WTC11 (cell line): Measurements from ENCODE around the gene KRTAP19-7. TPM values are rescaled to one million over a fixed set of nuclear protein-coding genes. Genes with fewer than 3 reads are reported as not detected.

ENCODE experiments used
- ATAC-seq: fragments of 200-7000 bp; cut with Tn5 transposase; 2 replicates; pipeline ENCODE4 v1.10.0; 2021; ENCODE audit warnings: mild to moderate bottlenecking, moderate library complexity
- CTCF ChIA-PET: fragments of 300-600 bp; sonication (Branson Sonifier 250); formaldehyde crosslinking; loops from one replicate; lab custom pipeline; 2021; ENCODE audit warnings: antibody characterized with exemption; lab: Charles Lee
- POLR2A ChIA-PET: fragments of 350-600 bp; sonication (Branson Sonifier 250); formaldehyde crosslinking; loops from one replicate; lab custom pipeline; 2021; ENCODE audit warnings: antibody characterized with exemption; lab: Charles Lee
- DNase-seq: peaks from one replicate; pipeline ENCODE4 v3.0.0; 2021; ENCODE audit warnings: low spot score
- H3K27ac Mint-ChIP-seq: 2 replicates; pipeline ENCODE4 v1.8.0; 2021; ENCODE audit warnings: mixed read lengths
- H3K27me3 Mint-ChIP-seq: 2 replicates; pipeline ENCODE4 v1.8.0; 2021; ENCODE audit warnings: low read depth, mild to moderate bottlenecking, moderate library complexity, mixed read lengths
- H3K36me3 Mint-ChIP-seq: 2 replicates; pipeline ENCODE4 v1.8.0; 2021; ENCODE audit warnings: mixed read lengths
- H3K4me1 Mint-ChIP-seq: 2 replicates; pipeline ENCODE4 v1.8.0; 2022; ENCODE audit warnings: mixed read lengths
- H3K4me3 Mint-ChIP-seq: 2 replicates; pipeline ENCODE4 v1.8.0; 2021; ENCODE audit warnings: mild to moderate bottlenecking, moderate library complexity, mixed read lengths
- H3K9me3 Mint-ChIP-seq: 2 replicates; pipeline ENCODE4 v1.8.0; 2021; ENCODE audit warnings: mixed read lengths
- CREB1 ChIP-seq: sonication (generic); formaldehyde crosslinking; IDR thresholded peaks from 2 replicates; pipeline ENCODE4 v1.8.0; 2023; ENCODE audit warnings: mild to moderate bottlenecking, missing genetic modification reagents
- ETV6 ChIP-seq: sonication (generic); formaldehyde crosslinking; IDR thresholded peaks from 2 replicates; pipeline ENCODE4 v1.8.1; 2022; ENCODE audit warnings: mild to moderate bottlenecking, missing genetic modification reagents
- FOXK1 ChIP-seq: sonication (generic); formaldehyde crosslinking; IDR thresholded peaks from 2 replicates; pipeline ENCODE4 v1.8.0; 2022; ENCODE audit warnings: mild to moderate bottlenecking, moderate library complexity, missing genetic modification reagents
- NFYB ChIP-seq: sonication (generic); formaldehyde crosslinking; conservative IDR thresholded peaks from 2 replicates; pipeline ENCODE4 v1.8.0; 2022; ENCODE audit warnings: low read depth, missing genetic modification reagents
- RORB ChIP-seq: fragments of 250-450 bp; sonication (Bioruptor Pico); IDR thresholded peaks from 2 replicates; pipeline ENCODE4 v1.9.0; 2021; ENCODE audit warnings: mild to moderate bottlenecking
- SMAD3 ChIP-seq: sonication (generic); formaldehyde crosslinking; IDR thresholded peaks from 2 replicates; pipeline ENCODE4 v1.8.0; 2022; ENCODE audit warnings: missing genetic modification reagents, mild to moderate bottlenecking, borderline replicate concordance
- SMAD4 ChIP-seq: sonication (generic); formaldehyde crosslinking; IDR thresholded peaks from 2 replicates; pipeline ENCODE4 v1.8.0; 2022; ENCODE audit warnings: mild to moderate bottlenecking, missing genetic modification reagents
- SOX15 ChIP-seq: fragments of 250-450 bp; sonication (Bioruptor Pico); IDR thresholded peaks from 2 replicates; pipeline ENCODE4 v1.9.0; 2021; ENCODE audit warnings: mild to moderate bottlenecking
- SP1 ChIP-seq: sonication (generic); formaldehyde crosslinking; conservative IDR thresholded peaks from 2 replicates; pipeline ENCODE4 v1.8.1; 2022; ENCODE audit warnings: missing genetic modification reagents
- ZNF219 ChIP-seq: sonication (generic); formaldehyde crosslinking; IDR thresholded peaks from 2 replicates; pipeline ENCODE4 v1.8.0; 2023; ENCODE audit warnings: missing genetic modification reagents, mild to moderate bottlenecking, borderline replicate concordance
- ZNF416 ChIP-seq: fragments of 250-450 bp; sonication (Bioruptor Pico); IDR thresholded peaks from 2 replicates; pipeline ENCODE4 v1.9.0; 2021; ENCODE audit warnings: mild to moderate bottlenecking, inconsistent platforms
- total RNA-seq: library from RNA; stranded (reverse); gene quantifications from 3 replicates; pipeline ENCODE4 v1.2.3, GENCODE V29; 2021
- TF ChIP-seq, protein P1 (sequence below): fragments of 250-450 bp; sonication (Bioruptor Pico); conservative IDR thresholded peaks from 2 replicates; pipeline ENCODE4 v1.9.0; 2021; ENCODE audit warnings: mild to moderate bottlenecking
- TF ChIP-seq, protein P2 (sequence below): sonication (generic); formaldehyde crosslinking; IDR thresholded peaks from 2 replicates; pipeline ENCODE4 v1.8.0; 2023; ENCODE audit warnings: mild to moderate bottlenecking, missing genetic modification reagents
- TF ChIP-seq, protein P3 (sequence below): fragments of 250-450 bp; sonication (Bioruptor Pico); IDR thresholded peaks from 2 replicates; pipeline ENCODE4 v1.9.0; 2021; ENCODE audit warnings: mild to moderate bottlenecking
- TF ChIP-seq, protein P4 (sequence below): sonication (generic); formaldehyde crosslinking; IDR thresholded peaks from 2 replicates; pipeline ENCODE4 v1.8.0; 2023; ENCODE audit warnings: missing genetic modification reagents
- TF ChIP-seq, protein P5 (sequence below): sonication (generic); formaldehyde crosslinking; IDR thresholded peaks from 2 replicates; pipeline ENCODE4 v1.8.1; 2022; ENCODE audit warnings: mild to moderate bottlenecking, missing genetic modification reagents, moderate library complexity, borderline replicate concordance
- TF ChIP-seq, protein P6 (sequence below): sonication (generic); formaldehyde crosslinking; IDR thresholded peaks from 2 replicates; pipeline ENCODE4 v1.8.1; 2023; ENCODE audit warnings: mild to moderate bottlenecking, missing genetic modification reagents, moderate library complexity
- TF ChIP-seq, protein P7 (sequence below): fragments of 200-600 bp; IDR thresholded peaks from 2 replicates; pipeline ENCODE4 v1.8.0; 2022; ENCODE audit warnings: antibody characterized with exemption
- TF ChIP-seq, protein P8 (sequence below): sonication (generic); formaldehyde crosslinking; IDR thresholded peaks from 2 replicates; pipeline ENCODE4 v1.8.1; 2023; ENCODE audit warnings: mild to moderate bottlenecking, missing genetic modification reagents
- TF ChIP-seq, protein P9 (sequence below): fragments of 250-450 bp; sonication (Bioruptor Pico); IDR thresholded peaks from 2 replicates; pipeline ENCODE4 v1.8.0; 2021; ENCODE audit warnings: mild to moderate bottlenecking
- TF ChIP-seq, protein P10 (sequence below): sonication (generic); formaldehyde crosslinking; IDR thresholded peaks from 2 replicates; pipeline ENCODE4 v1.8.1; 2023; ENCODE audit warnings: mild to moderate bottlenecking, moderate library complexity, missing genetic modification reagents

The KRTAP19-7 gene
- total RNA-seq, 1 experiment from 2014 or later = not detected

DNA sequence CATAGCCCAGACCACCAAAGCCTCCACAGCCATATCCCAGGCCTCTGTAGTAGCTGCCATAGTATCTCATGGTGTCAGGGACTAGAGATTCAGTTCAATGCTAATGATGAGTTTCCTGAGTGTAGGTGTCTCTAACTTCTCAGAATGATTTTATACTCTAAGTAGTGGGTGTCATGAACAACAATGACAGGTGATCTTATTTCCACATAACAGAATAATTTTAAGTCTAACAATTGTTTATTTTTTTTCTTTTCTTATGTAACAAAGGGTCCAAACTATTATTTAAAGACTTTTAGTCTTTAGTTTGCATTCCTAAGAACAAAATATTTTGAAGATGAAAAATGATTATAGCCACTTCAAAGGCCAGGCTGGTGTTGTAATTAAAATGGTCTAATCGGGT lies 19.4 kb downstream of the KRTAP19-7 start, which contains the start of gene KRTAP19-6:
TSS of gene KRTAP19-6 (minus strand) at position 101 of the 400 bp plus-strand sequence. CDS start at position 70, 31 bp downstream.
- peaks cover 6% of the 10 kb centered on the region for H3K9me3 Mint-ChIP-seq
- TF ChIP-seq, protein P1, sequence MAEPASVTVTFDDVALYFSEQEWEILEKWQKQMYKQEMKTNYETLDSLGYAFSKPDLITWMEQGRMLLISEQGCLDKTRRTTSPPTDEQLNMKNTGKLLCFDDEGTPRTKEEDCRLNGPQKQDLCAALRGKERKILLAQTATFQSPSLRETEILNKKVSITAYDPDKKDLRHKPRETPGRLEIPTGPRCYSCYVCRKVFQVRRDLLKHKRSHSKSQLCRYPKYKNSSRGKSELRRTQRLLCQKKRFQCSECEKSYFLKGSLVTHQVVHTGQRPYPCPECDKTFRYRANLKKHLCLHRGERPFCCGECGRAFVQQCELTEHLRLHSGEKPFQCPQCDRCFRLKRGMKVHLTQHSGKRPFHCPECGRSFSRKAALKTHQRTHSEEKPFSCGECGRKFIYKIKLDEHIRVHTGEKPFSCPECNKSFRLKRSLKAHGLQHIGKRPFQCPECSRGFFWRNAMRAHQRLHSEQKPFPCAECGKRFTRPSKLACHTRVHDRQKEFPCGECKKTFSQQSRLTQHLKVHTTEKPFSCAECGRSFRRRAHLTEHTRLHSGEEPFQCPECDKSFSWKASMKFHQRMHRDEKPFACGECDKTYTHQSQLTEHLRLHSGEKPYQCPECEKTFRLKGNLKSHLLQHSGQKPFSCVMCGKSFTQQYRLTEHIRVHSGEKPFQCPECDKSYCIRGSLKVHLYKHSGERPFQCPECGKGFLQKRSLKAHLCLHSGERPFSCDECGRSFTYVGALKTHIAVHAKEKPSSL (CRISPR knock-in tag) = no peak
- TF ChIP-seq, protein P2, sequence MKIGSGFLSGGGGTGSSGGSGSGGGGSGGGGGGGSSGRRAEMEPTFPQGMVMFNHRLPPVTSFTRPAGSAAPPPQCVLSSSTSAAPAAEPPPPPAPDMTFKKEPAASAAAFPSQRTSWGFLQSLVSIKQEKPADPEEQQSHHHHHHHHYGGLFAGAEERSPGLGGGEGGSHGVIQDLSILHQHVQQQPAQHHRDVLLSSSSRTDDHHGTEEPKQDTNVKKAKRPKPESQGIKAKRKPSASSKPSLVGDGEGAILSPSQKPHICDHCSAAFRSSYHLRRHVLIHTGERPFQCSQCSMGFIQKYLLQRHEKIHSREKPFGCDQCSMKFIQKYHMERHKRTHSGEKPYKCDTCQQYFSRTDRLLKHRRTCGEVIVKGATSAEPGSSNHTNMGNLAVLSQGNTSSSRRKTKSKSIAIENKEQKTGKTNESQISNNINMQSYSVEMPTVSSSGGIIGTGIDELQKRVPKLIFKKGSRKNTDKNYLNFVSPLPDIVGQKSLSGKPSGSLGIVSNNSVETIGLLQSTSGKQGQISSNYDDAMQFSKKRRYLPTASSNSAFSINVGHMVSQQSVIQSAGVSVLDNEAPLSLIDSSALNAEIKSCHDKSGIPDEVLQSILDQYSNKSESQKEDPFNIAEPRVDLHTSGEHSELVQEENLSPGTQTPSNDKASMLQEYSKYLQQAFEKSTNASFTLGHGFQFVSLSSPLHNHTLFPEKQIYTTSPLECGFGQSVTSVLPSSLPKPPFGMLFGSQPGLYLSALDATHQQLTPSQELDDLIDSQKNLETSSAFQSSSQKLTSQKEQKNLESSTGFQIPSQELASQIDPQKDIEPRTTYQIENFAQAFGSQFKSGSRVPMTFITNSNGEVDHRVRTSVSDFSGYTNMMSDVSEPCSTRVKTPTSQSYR = no peak
- TF ChIP-seq RORB (CRISPR knock-in tag) (no peak), FOXK1 (CRISPR knock-in tag) (no peak), ZNF416 (CRISPR knock-in tag) (no peak)
- TF ChIP-seq, protein P3, sequence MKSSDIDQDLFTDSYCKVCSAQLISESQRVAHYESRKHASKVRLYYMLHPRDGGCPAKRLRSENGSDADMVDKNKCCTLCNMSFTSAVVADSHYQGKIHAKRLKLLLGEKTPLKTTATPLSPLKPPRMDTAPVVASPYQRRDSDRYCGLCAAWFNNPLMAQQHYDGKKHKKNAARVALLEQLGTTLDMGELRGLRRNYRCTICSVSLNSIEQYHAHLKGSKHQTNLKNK (CRISPR knock-in tag) = no peak
- TF ChIP-seq, all 79 proteins: peak for 0
- H3K36me3 Mint-ChIP-seq = no peaks in the 10 kb centered on the region
- DNase-seq (no peak), ATAC-seq (no peak)
- CTCF ChIA-PET = no interaction called here
- no peak within 1 kb of the TSS for H3K27ac Mint-ChIP-seq
- no peaks in the 10 kb centered on the region for H3K27me3 Mint-ChIP-seq
- H3K4me1 Mint-ChIP-seq = no peaks in the 10 kb centered on the region
- H3K4me3 Mint-ChIP-seq = no peak within 1 kb of the TSS
- POLR2A ChIA-PET = no interaction called here

DNA sequence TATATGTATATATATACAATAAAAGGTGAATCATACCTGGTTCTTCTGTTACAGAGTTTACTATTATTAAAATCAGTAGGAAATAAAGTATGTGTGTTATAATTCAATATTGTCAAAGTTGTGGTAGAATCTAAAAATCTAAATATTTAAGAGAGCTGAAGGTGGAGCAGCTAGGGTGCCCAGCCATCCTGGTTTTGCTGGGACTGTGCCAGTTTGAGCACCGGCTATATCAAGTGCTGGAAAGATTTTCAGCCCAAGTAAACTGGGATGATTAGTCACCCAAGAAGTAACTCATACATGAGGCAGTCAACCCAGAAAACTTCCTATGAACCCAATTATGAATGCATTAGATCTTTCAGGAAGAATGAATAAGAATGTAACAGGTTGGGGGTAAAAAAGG lies 42.2 kb downstream of the KRTAP19-7 start:
- POLR2A ChIA-PET = no interaction called here
- ATAC-seq = no peak
- Mint-ChIP-seq H3K27me3 (no peaks in the 10 kb centered on the region; the same call in 1 of the 2 replicates), H3K4me1 (peaks cover 14% of the 10 kb centered on the region), H3K27ac (no peak overlapping the region), H3K4me3 (no peak overlapping the region), H3K9me3 (peaks cover 18% of the 10 kb centered on the region), H3K36me3 (no peaks in the 10 kb centered on the region)
- no peak for DNase-seq
- CTCF ChIA-PET = no interaction called here
- TF ChIP-seq, protein P4, sequence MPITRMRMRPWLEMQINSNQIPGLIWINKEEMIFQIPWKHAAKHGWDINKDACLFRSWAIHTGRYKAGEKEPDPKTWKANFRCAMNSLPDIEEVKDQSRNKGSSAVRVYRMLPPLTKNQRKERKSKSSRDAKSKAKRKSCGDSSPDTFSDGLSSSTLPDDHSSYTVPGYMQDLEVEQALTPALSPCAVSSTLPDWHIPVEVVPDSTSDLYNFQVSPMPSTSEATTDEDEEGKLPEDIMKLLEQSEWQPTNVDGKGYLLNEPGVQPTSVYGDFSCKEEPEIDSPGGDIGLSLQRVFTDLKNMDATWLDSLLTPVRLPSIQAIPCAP = no peak
- TF ChIP-seq ETV6 (no peak), SMAD4 (CRISPR knock-in tag) (no peak), SP1 (CRISPR knock-in tag) (no peak), ZNF219 (CRISPR knock-in tag) (no peak), NFYB (CRISPR knock-in tag) (no peak), ZNF416 (CRISPR knock-in tag) (no peak), SOX15 (CRISPR knock-in tag) (no peak), CREB1 (CRISPR knock-in tag) (no peak), SMAD3 (CRISPR knock-in tag) (no peak)
- TF ChIP-seq, protein P5, sequence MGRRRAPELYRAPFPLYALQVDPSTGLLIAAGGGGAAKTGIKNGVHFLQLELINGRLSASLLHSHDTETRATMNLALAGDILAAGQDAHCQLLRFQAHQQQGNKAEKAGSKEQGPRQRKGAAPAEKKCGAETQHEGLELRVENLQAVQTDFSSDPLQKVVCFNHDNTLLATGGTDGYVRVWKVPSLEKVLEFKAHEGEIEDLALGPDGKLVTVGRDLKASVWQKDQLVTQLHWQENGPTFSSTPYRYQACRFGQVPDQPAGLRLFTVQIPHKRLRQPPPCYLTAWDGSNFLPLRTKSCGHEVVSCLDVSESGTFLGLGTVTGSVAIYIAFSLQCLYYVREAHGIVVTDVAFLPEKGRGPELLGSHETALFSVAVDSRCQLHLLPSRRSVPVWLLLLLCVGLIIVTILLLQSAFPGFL = no peak
- TF ChIP-seq, protein P6, sequence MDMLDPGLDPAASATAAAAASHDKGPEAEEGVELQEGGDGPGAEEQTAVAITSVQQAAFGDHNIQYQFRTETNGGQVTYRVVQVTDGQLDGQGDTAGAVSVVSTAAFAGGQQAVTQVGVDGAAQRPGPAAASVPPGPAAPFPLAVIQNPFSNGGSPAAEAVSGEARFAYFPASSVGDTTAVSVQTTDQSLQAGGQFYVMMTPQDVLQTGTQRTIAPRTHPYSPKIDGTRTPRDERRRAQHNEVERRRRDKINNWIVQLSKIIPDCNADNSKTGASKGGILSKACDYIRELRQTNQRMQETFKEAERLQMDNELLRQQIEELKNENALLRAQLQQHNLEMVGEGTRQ = no peak
- TF ChIP-seq, protein P7, sequence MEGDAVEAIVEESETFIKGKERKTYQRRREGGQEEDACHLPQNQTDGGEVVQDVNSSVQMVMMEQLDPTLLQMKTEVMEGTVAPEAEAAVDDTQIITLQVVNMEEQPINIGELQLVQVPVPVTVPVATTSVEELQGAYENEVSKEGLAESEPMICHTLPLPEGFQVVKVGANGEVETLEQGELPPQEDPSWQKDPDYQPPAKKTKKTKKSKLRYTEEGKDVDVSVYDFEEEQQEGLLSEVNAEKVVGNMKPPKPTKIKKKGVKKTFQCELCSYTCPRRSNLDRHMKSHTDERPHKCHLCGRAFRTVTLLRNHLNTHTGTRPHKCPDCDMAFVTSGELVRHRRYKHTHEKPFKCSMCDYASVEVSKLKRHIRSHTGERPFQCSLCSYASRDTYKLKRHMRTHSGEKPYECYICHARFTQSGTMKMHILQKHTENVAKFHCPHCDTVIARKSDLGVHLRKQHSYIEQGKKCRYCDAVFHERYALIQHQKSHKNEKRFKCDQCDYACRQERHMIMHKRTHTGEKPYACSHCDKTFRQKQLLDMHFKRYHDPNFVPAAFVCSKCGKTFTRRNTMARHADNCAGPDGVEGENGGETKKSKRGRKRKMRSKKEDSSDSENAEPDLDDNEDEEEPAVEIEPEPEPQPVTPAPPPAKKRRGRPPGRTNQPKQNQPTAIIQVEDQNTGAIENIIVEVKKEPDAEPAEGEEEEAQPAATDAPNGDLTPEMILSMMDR = no peak
- TF ChIP-seq, protein P8, sequence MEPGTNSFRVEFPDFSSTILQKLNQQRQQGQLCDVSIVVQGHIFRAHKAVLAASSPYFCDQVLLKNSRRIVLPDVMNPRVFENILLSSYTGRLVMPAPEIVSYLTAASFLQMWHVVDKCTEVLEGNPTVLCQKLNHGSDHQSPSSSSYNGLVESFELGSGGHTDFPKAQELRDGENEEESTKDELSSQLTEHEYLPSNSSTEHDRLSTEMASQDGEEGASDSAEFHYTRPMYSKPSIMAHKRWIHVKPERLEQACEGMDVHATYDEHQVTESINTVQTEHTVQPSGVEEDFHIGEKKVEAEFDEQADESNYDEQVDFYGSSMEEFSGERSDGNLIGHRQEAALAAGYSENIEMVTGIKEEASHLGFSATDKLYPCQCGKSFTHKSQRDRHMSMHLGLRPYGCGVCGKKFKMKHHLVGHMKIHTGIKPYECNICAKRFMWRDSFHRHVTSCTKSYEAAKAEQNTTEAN (CRISPR knock-in tag) = no peak
- TF ChIP-seq, protein P9, sequence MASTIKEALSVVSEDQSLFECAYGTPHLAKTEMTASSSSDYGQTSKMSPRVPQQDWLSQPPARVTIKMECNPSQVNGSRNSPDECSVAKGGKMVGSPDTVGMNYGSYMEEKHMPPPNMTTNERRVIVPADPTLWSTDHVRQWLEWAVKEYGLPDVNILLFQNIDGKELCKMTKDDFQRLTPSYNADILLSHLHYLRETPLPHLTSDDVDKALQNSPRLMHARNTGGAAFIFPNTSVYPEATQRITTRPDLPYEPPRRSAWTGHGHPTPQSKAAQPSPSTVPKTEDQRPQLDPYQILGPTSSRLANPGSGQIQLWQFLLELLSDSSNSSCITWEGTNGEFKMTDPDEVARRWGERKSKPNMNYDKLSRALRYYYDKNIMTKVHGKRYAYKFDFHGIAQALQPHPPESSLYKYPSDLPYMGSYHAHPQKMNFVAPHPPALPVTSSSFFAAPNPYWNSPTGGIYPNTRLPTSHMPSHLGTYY (CRISPR knock-in tag) = no peak
- TF ChIP-seq, protein P10, sequence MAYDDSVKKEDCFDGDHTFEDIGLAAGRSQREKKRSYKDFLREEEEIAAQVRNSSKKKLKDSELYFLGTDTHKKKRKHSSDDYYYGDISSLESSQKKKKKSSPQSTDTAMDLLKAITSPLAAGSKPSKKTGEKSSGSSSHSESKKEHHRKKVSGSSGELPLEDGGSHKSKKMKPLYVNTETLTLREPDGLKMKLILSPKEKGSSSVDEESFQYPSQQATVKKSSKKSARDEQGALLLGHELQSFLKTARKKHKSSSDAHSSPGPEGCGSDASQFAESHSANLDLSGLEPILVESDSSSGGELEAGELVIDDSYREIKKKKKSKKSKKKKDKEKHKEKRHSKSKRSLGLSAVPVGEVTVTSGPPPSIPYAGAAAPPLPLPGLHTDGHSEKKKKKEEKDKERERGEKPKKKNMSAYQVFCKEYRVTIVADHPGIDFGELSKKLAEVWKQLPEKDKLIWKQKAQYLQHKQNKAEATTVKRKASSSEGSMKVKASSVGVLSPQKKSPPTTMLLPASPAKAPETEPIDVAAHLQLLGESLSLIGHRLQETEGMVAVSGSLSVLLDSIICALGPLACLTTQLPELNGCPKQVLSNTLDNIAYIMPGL (CRISPR knock-in tag) = no peak
